DOHH2 (cell line): Measurements from ENCODE around the gene ETHE1.
"Not testable (repeated sequence)": the region's sequence is repeated elsewhere in the genome, so short reads cannot be mapped to it uniquely, and the experiment has no call there.

ENCODE experiments used
- H3F3A ChIP-seq: fragments of 200-600 bp; sonication (generic), shearing (Covaris generic); 2 replicates; pipeline ENCODE4 v1.6.0; 2016; ENCODE audit warnings: antibody characterized with exemption, mild to moderate bottlenecking; ENCODE audit not compliant: control insufficient read depth, insufficient read depth
- H3K27ac ChIP-seq: fragments of 200-600 bp; sonication (generic); 2 replicates; pipeline ENCODE4 v1.5.1; 2014; ENCODE audit warnings: low read depth, mild to moderate bottlenecking, low read length, moderate library complexity
- H3K27me3 ChIP-seq: fragments of 200-600 bp; sonication (generic); 2 replicates; pipeline ENCODE4 v1.6.1; 2014; ENCODE audit warnings: mild to moderate bottlenecking, low read length, mixed read lengths; ENCODE audit not compliant: control insufficient read depth
- H3K36me3 ChIP-seq: fragments of 200-600 bp; sonication (generic); 2 replicates; pipeline ENCODE4 v1.6.1; 2014; ENCODE audit warnings: mild to moderate bottlenecking, low read length, moderate library complexity, mixed read lengths; ENCODE audit not compliant: control insufficient read depth
- H3K4me1 ChIP-seq: fragments of 200-600 bp; sonication (generic); 2 replicates; pipeline ENCODE4 v1.6.1; 2014; ENCODE audit warnings: mild to moderate bottlenecking, low read length, mixed read lengths; ENCODE audit not compliant: control insufficient read depth
- H3K4me2 ChIP-seq: fragments of 200-600 bp; sonication (generic); 2 replicates; pipeline ENCODE4 v1.6.0; 2014; ENCODE audit warnings: mild to moderate bottlenecking, low read length, moderate library complexity
- H3K4me3 ChIP-seq: fragments of 200-600 bp; sonication (generic); 2 replicates; pipeline ENCODE4 v1.5.1; 2014; ENCODE audit warnings: mild to moderate bottlenecking, low read length, mixed read lengths
- H3K79me2 ChIP-seq: fragments of 200-600 bp; sonication (generic); 2 replicates; pipeline ENCODE4 v1.6.1; 2014; ENCODE audit warnings: mild to moderate bottlenecking, low read length, mixed read lengths; ENCODE audit not compliant: control insufficient read depth
- H3K9me2 ChIP-seq: fragments of 200-600 bp; sonication (generic); replicated peaks from 2 replicates; pipeline ENCODE4 v1.6.1; 2014; ENCODE audit warnings: mild to moderate bottlenecking, low read length, mixed read lengths; ENCODE audit not compliant: control insufficient read depth
- H3K9me3 ChIP-seq: fragments of 200-600 bp; sonication (generic); 2 replicates; pipeline ENCODE4 v1.6.1; 2014; ENCODE audit warnings: antibody characterized with exemption, low read length, mixed read lengths; ENCODE audit not compliant: control insufficient read depth, insufficient read depth
- H4K20me1 ChIP-seq: fragments of 200-600 bp; sonication (generic); 2 replicates; pipeline ENCODE4 v1.6.0; 2014; ENCODE audit warnings: low read depth, mild to moderate bottlenecking, antibody characterized with exemption, low read length, moderate library complexity; ENCODE audit not compliant: control insufficient read depth, insufficient read depth
- CTCF ChIP-seq: fragments of 200-600 bp; sonication (generic); IDR thresholded peaks from one replicate; pipeline ENCODE4 v1.5.1; 2014; ENCODE audit warnings: antibody characterized with exemption, mild to moderate bottlenecking, low read depth, low read length; ENCODE audit not compliant: poor library complexity, severe bottlenecking
- EZH2phosphoT487 ChIP-seq: fragments of 200-600 bp; sonication (generic); IDR thresholded peaks from 2 replicates; pipeline ENCODE4 v1.6.1; 2017; ENCODE audit warnings: borderline replicate concordance, mild to moderate bottlenecking, antibody characterized with exemption, low read length, moderate library complexity, mixed read lengths

Gene ETHE1

GRCh38 chr19:43548706-43549105, 21.7 kb upstream of the ETHE1 start:
- TF ChIP-seq EZH2phosphoT487, result no peak
- TF ChIP-seq CTCF, result no peak
- no peak overlapping the region for H3K4me3 ChIP-seq
- H3K36me3 ChIP-seq, result peaks cover 31% of the 10 kb centered on the region

GRCh38 chr19:43547926-43548325, 20.9 kb upstream of the ETHE1 start:
- not testable (repeated sequence) for H3K4me2 ChIP-seq, H3K27ac ChIP-seq, H4K20me1 ChIP-seq, H3K27me3 ChIP-seq, H3K4me1 ChIP-seq, H3F3A ChIP-seq, H3K9me3 ChIP-seq, H3K4me3 ChIP-seq, H3K9me2 ChIP-seq, H3K79me2 ChIP-seq
- peaks cover 31% of the 10 kb centered on the region for H3K36me3 ChIP-seq

More at GRCh38 chr19:43548706-43549105, 21.7 kb upstream of the ETHE1 start:
- H4K20me1 ChIP-seq, result no peaks in the 10 kb centered on the region
- H3K79me2 ChIP-seq, result no peaks in the 10 kb centered on the region
- H3K9me2 ChIP-seq, result no peaks in the 10 kb centered on the region
- no peaks in the 10 kb centered on the region for H3F3A ChIP-seq
- no peaks in the 10 kb centered on the region for H3K27me3 ChIP-seq
- H3K4me2 ChIP-seq, result no peak overlapping the region
- H3K4me1 ChIP-seq, result no peaks in the 10 kb centered on the region
- H3K27ac ChIP-seq, result no peak overlapping the region
- H3K9me3 ChIP-seq, result no peaks in the 10 kb centered on the region

- Histone ChIP-seq H3K4me1 (no peaks in the 10 kb centered on the region), H3K4me2 (no peak overlapping the region), H3K9me3 (no peaks in the 10 kb centered on the region), H4K20me1 (no peaks in the 10 kb centered on the region), H3F3A (no peaks in the 10 kb centered on the region), H3K36me3 (peaks cover 26% of the 10 kb centered on the region), H3K27me3 (no peaks in the 10 kb centered on the region), H3K4me3 (no peak overlapping the region), H3K79me2 (no peaks in the 10 kb centered on the region), H3K27ac (no peak overlapping the region), H3K9me2 (no peaks in the 10 kb centered on the region)
- TF ChIP-seq CTCF (no peak), EZH2phosphoT487 (no peak)
Observed at GRCh38 chr19:43546581-43546980, 19.6 kb upstream of the ETHE1 start.

- Histone ChIP-seq H3F3A (no peaks in the 10 kb centered on the region), H3K27me3 (no peaks in the 10 kb centered on the region), H3K4me2 (no peak overlapping the region), H4K20me1 (no peaks in the 10 kb centered on the region), H3K4me3 (no peak overlapping the region), H3K36me3 (peaks cover 22% of the 10 kb centered on the region; the same call in 1 of the 2 replicates), H3K4me1 (no peaks in the 10 kb centered on the region), H3K27ac (no peak overlapping the region), H3K79me2 (no peaks in the 10 kb centered on the region), H3K9me3 (no peaks in the 10 kb centered on the region), H3K9me2 (no peaks in the 10 kb centered on the region)
- TF ChIP-seq CTCF (no peak), EZH2phosphoT487 (no peak)
Observed at GRCh38 chr19:43545981-43546380, 19.0 kb upstream of the ETHE1 start.
